HCT116 (cell line): ENCODE results near the gene PSORS1C2. TPM values are rescaled to one million over a fixed set of nuclear protein-coding genes. Genes with fewer than 3 reads are reported as not detected.

Source experiments
- ATAC-seq: fragments of 200-7000 bp; cut with Tn5 transposase; 2 replicates; pipeline ENCODE4 v1.9.1; 2020; ENCODE audit warnings: mild to moderate bottlenecking, moderate library complexity
- BruUV-seq: library from RNA; stranded (reverse); fragments of 400-500 nt; replicated peaks from 2 replicates; lab custom pipeline; 2021; lab: Mats Ljungman, UMichigan
- CTCF ChIA-PET: fragments of 300-600 bp; sonication (Branson Sonifier 250); formaldehyde crosslinking; loops from one replicate; lab custom pipeline; 2021; ENCODE audit warnings: antibody characterized with exemption; lab: Charles Lee
- POLR2A ChIA-PET: fragments of 300-600, 350-600 bp; sonication (Branson Sonifier 250); formaldehyde crosslinking; loops from one replicate; lab custom pipeline; 2021; ENCODE audit warnings: antibody characterized with exemption; lab: Charles Lee
- RAD21 ChIA-PET, 2 experiments: fragments of 300-600 bp; sonication (Branson Sonifier 250); formaldehyde crosslinking; loops; one replicate each; lab custom pipeline; 2023; ENCODE audit warnings: low total read pairs in 2 of 2; ENCODE audit not compliant: uncharacterized antibody in 2 of 2, unreplicated experiment in 2 of 2, low non-redundant PET in 1 of 2; lab: Charles Lee
- DNase-seq: peaks from one replicate; pipeline ENCODE4 v3.0.0-alpha.2; 2010; ENCODE audit warnings: low read depth, low spot score
- H2AFZ ChIP-seq: fragments of 200-600 bp; shearing (Covaris generic), sonication (generic); 2 replicates; pipeline ENCODE4 v1.6.1; 2017; ENCODE audit warnings: low read depth, mixed run types, mixed read lengths, antibody characterized with exemption, low read length; ENCODE audit not compliant: poor library complexity, severe bottlenecking
- H3K27ac ChIP-seq: 2 replicates; pipeline ENCODE4 v1.5.1; 2012; ENCODE audit warnings: low read depth, low read length
- H3K27me3 ChIP-seq: fragments of 200-600 bp; sonication (generic); 2 replicates; pipeline ENCODE4 v1.6.1; 2016; ENCODE audit warnings: mixed run types, low read length, mixed read lengths; ENCODE audit not compliant: insufficient read depth
- H3K36me3 ChIP-seq, 2 experiments: fragments of 200-500 bp in 1 of 2; fragments of 200-600 bp in 1 of 2; sonication (Bioruptor generic) in 1 of 2; sonication (generic) in 1 of 2; 2 replicates each; pipeline versions ENCODE4 v1.5.1 to v1.6.1; 2014 to 2016; ENCODE audit warnings: low read length in 2 of 2, inconsistent platforms in 1 of 2, mixed read lengths in 1 of 2, mixed run types in 1 of 2; ENCODE audit not compliant: insufficient read depth in 2 of 2, control insufficient read depth in 1 of 2
- H3K4me1 ChIP-seq, 2 experiments: fragments of 200-600 bp in 1 of 2; sonication (generic) in 1 of 2; 2 replicates each; pipeline versions ENCODE4 v1.5.1 to v1.6.1; 2012 to 2017; ENCODE audit warnings: low read length in 2 of 2, inconsistent platforms in 1 of 2, mild to moderate bottlenecking in 1 of 2, mixed read lengths in 1 of 2, mixed run types in 1 of 2, moderate library complexity in 1 of 2; ENCODE audit not compliant: insufficient read depth in 2 of 2, control insufficient read depth in 1 of 2
- H3K4me2 ChIP-seq: fragments of 200-600 bp; sonication (generic); 2 replicates; pipeline ENCODE4 v1.6.1; 2017; ENCODE audit warnings: mixed run types, low read length, mixed read lengths
- H3K4me3 ChIP-seq, 2 experiments: fragments of 200-600 bp in 1 of 2; sonication (generic) in 1 of 2; replicated peaks in 1 of 2; 2 replicates each; pipeline ENCODE4 v1.5.1; 2011 to 2016; ENCODE audit warnings: low read length in 2 of 2, control low read depth in 1 of 2, low read depth in 1 of 2, mild to moderate bottlenecking in 1 of 2, mixed read lengths in 1 of 2, mixed run types in 1 of 2
- H3K79me2 ChIP-seq: fragments of 200-600 bp; sonication (generic); 2 replicates; pipeline ENCODE4 v1.6.1; 2017; ENCODE audit warnings: mild to moderate bottlenecking, mixed run types, low read length, moderate library complexity, mixed read lengths; ENCODE audit not compliant: insufficient read depth
- H3K9ac ChIP-seq: fragments of 200-600 bp; sonication (generic); 2 replicates; pipeline ENCODE4 v1.6.1; 2016; ENCODE audit warnings: low read length, mixed read lengths
- H3K9me2 ChIP-seq: fragments of 200-600 bp; sonication (generic), shearing (Covaris generic); 2 replicates; pipeline ENCODE4 v1.6.1; 2017; ENCODE audit warnings: mixed run types, mild to moderate bottlenecking, moderate library complexity; ENCODE audit not compliant: insufficient read depth
- H3K9me3 ChIP-seq, 2 experiments: fragments of 200-500 bp in 1 of 2; fragments of 200-600 bp in 1 of 2; sonication (Bioruptor generic) in 1 of 2; sonication (generic) in 1 of 2; 2 replicates each; pipeline ENCODE4 v1.6.1; 2014 to 2017; ENCODE audit warnings: low read length in 2 of 2, mixed read lengths in 2 of 2, inconsistent platforms in 1 of 2, low read depth in 1 of 2, mild to moderate bottlenecking in 1 of 2, mixed run types in 1 of 2, moderate library complexity in 1 of 2; ENCODE audit not compliant: control insufficient read depth in 1 of 2, insufficient read depth in 1 of 2
- H4K20me1 ChIP-seq: fragments of 200-600 bp; sonication (generic), shearing (Covaris generic); 2 replicates; pipeline ENCODE4 v1.6.1; 2017; ENCODE audit warnings: mixed run types, mild to moderate bottlenecking, moderate library complexity; ENCODE audit not compliant: insufficient read depth
- CBX3 ChIP-seq: IDR thresholded peaks from 2 replicates; pipeline ENCODE4 v1.6.1; 2012; ENCODE audit warnings: low read depth
- CTCF ChIP-seq, 3 experiments: fragments of 200-600 bp in 1 of 3; sonication (generic) in 1 of 3; IDR thresholded peaks in 2 of 3; conservative IDR thresholded peaks in 1 of 3; 2 replicates each; pipeline ENCODE4 v1.5.1; 2012 to 2017; ENCODE audit warnings: low read depth in 2 of 3, low read length in 2 of 3, antibody characterized with exemption in 1 of 3, borderline replicate concordance in 1 of 3, control low read depth in 1 of 3, mild to moderate bottlenecking in 1 of 3, mixed read lengths in 1 of 3, mixed run types in 1 of 3, moderate library complexity in 1 of 3; ENCODE audit not compliant: insufficient read depth in 1 of 3
- EGR1 ChIP-seq: IDR thresholded peaks from 2 replicates; pipeline ENCODE4 v1.6.1; 2012; ENCODE audit warnings: low read depth
- EZH2phosphoT487 ChIP-seq: fragments of 200-600 bp; IDR thresholded peaks from 2 replicates; pipeline ENCODE4 v1.6.1; 2018; ENCODE audit warnings: antibody characterized with exemption, borderline replicate concordance
- FOSL1 ChIP-seq: IDR thresholded peaks from 2 replicates; pipeline ENCODE4 v1.6.1; 2012; ENCODE audit warnings: low read depth
- MAX ChIP-seq: IDR thresholded peaks from 2 replicates; pipeline ENCODE4 v1.6.1; 2012
- POLR2A ChIP-seq: IDR thresholded peaks from 2 replicates; pipeline ENCODE4 v1.7.0; 2011; ENCODE audit warnings: borderline replicate concordance; ENCODE audit not compliant: insufficient read depth, insufficient read length; ENCODE audit errors: extremely low read depth
- POLR2AphosphoS5 ChIP-seq: IDR thresholded peaks from 2 replicates; pipeline ENCODE4 v1.6.1; 2011; ENCODE audit warnings: mild to moderate bottlenecking, low read depth, low read length, moderate library complexity
- REST ChIP-seq: IDR thresholded peaks from 2 replicates; pipeline ENCODE4 v1.6.1; 2012; ENCODE audit warnings: low read depth
- SP1 ChIP-seq: IDR thresholded peaks from 2 replicates; pipeline ENCODE4 v1.6.1; 2012; ENCODE audit warnings: low read depth
- TCF7L2 ChIP-seq: IDR thresholded peaks from 2 replicates; pipeline ENCODE4 v1.7.0; 2011; ENCODE audit warnings: borderline replicate concordance, inconsistent platforms; ENCODE audit not compliant: insufficient read depth, insufficient read length; ENCODE audit errors: extremely low read depth
- ZNF274 ChIP-seq: fragments of 200-500 bp; sonication (Bioruptor generic); IDR thresholded peaks from 2 replicates; pipeline ENCODE4 v1.6.1; 2014; ENCODE audit warnings: mild to moderate bottlenecking, low read depth, low read length, inconsistent platforms
- intact Hi-C: fragments of 100-400 bp; cut with micrococcal nuclease; formaldehyde crosslinking; loops from 2 replicates; pipeline ENCODE4 v1.10.0; 2022
- total RNA-seq: library from RNA; stranded (reverse); gene quantifications from one replicate; pipeline ENCODE4 v1.2.1, GENCODE V29; 2021; ENCODE audit not compliant: unreplicated experiment

Gene PSORS1C2
- total RNA-seq, 1 experiment from 2014 or later, result not detected

DNA sequence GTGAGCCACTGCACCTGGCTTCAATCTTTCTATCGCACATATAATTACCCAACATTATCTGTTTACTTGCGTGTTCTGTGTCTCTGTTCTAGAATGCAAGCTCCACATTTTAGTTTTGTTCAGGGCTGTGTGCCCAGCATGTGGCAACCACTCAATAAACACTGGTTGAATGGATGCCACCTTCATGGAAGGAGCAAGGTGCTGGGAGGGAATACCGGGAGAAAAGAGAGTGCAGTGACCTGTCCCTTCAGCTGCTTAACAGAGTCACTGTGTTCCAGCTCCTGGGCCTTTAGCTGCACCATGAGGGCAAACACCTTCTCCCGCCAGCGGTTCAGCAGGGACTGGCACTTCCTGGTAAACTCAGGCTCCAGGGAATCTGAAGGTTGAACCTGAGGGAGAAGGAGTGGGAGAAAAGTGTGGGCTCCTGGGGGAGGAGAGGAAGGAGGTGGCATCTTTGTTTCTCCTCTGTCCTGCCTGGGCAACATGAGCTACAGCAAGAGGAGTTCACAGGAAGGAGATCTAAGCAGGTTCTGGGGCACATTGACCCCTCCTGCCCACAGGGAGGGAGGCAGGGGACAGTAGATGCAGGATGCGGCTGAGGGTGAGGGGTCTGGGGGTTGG, 11.1 kb upstream of the PSORS1C2 start:
- no TSS peak for BruUV-seq

DNA sequence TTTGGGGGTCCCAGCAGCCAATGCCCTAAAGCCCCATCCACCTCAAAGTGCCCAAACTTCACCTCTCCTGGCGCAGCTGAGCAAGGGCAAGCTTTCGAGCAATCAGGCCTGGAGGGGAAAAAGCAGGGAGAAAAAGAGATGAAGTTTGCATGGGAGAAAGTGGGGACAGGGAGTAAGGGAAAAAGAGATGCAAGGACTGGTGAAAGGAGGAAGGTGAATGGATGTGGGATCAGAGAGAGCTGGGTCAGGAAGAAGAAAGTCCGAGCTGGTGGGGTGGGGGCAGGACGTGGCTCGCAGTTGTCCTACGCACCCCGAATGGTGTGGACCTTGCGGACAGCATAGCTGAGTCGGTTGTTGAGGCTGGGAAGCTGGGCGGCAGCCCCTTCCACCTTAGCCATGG, 6.5 kb upstream of the PSORS1C2 start:
- no TSS peak for BruUV-seq
- intact Hi-C loops, result no loop called here
- DNase-seq (no peak), ATAC-seq (no peak)
- Histone ChIP-seq H3K4me3 (no peak overlapping the region), H4K20me1 (no peaks in the 10 kb centered on the region), H3K27me3 (no peaks in the 10 kb centered on the region), H2AFZ (no peak overlapping the region), H3K4me2 (no peak overlapping the region), H3K9me3 (no peaks in the 10 kb centered on the region), H3K9me2 (no peaks in the 10 kb centered on the region), H3K9ac (no peak overlapping the region), H3K27ac (no peak overlapping the region), H3K4me1 (no peaks in the 10 kb centered on the region), H3K79me2 (no peaks in the 10 kb centered on the region), H3K36me3 (peaks cover 0 to 3% of the 10 kb centered on the region in 2 experiments; a peak in 1 of 4 replicates)
- POLR2A ChIA-PET, result no interaction called here
- RAD21 ChIA-PET, result no interaction called here
- TF ChIP-seq SP1 (no peak), TCF7L2 (no peak), EZH2phosphoT487 (no peak), ZNF274 (no peak), REST (no peak), POLR2A (no peak), CTCF (IDR thresholded peaks at IDR 0.05 in 2 of 3, conservative IDR thresholded peaks at IDR 0.05 in 1 of 3; ENCODE audit: borderline replicate concordance in 1 of 3, insufficient read depth in 1 of 3, low read depth in 2 of 3, low read length in 2 of 3) (no peak), CBX3 (no peak), MAX (no peak)
- CTCF ChIA-PET, result no interaction called here

More for the DNA sequence above, 11.1 kb upstream of the PSORS1C2 start:
- H3K36me3 ChIP-seq, result peaks cover 0 to 4% of the 10 kb centered on the region in 2 experiments; a peak in 2 of 4 replicates
- H3K9me2 ChIP-seq, result no peaks in the 10 kb centered on the region
- H3K27ac ChIP-seq, result no peak overlapping the region
- DNase-seq (no peak), ATAC-seq (no peak)
- no peak for TF ChIP-seq POLR2AphosphoS5
- no peak for TF ChIP-seq SP1
- no peak for TF ChIP-seq FOSL1
- no peak for TF ChIP-seq EGR1
- no peak for TF ChIP-seq MAX
- no peak overlapping the region for H3K4me3 ChIP-seq
- no peak overlapping the region for H2AFZ ChIP-seq
- H4K20me1 ChIP-seq, result no peaks in the 10 kb centered on the region
- H3K9me3 ChIP-seq, result no peaks in the 10 kb centered on the region
- ChIA-PET POLR2A (no interaction called here), RAD21 (no interaction called here), CTCF (no interaction called here)
- intact Hi-C loops, result no loop called here
- H3K27me3 ChIP-seq, result no peaks in the 10 kb centered on the region
- H3K4me1 ChIP-seq, result no peaks in the 10 kb centered on the region
- no peak overlapping the region for H3K4me2 ChIP-seq
- H3K9ac ChIP-seq, result no peak overlapping the region
- no peaks in the 10 kb centered on the region for H3K79me2 ChIP-seq
